HUES64 (cell line): Measurements from ENCODE around the gene TMEM255A.

Experiments
- H3K27ac ChIP-seq: 2 replicates; pipeline ENCODE4 v1.7.0; 2013; ENCODE audit warnings: low read depth, low read length, inconsistent platforms
- H3K27me3 ChIP-seq: 2 replicates; pipeline ENCODE4 v1.6.1; 2013; ENCODE audit warnings: mild to moderate bottlenecking, low read length; ENCODE audit not compliant: insufficient read depth
- H3K36me3 ChIP-seq: 2 replicates; pipeline ENCODE4 v1.6.1; 2013; ENCODE audit warnings: mild to moderate bottlenecking, low read length; ENCODE audit not compliant: insufficient read depth
- H3K4me1 ChIP-seq: 2 replicates; pipeline ENCODE4 v1.6.1; 2013; ENCODE audit warnings: mild to moderate bottlenecking, low read length, moderate library complexity; ENCODE audit not compliant: insufficient read depth
- H3K4me3 ChIP-seq: 2 replicates; pipeline ENCODE4 v1.5.1; 2013; ENCODE audit warnings: mild to moderate bottlenecking, low read length, moderate library complexity
- H3K9ac ChIP-seq: 2 replicates; pipeline ENCODE4 v1.6.1; 2013; ENCODE audit warnings: mild to moderate bottlenecking, low read depth, low read length
- H3K9me3 ChIP-seq: 2 replicates; pipeline ENCODE4 v1.6.1; 2013; ENCODE audit warnings: low read depth, low read length; ENCODE audit not compliant: insufficient read depth
- WGBS: fragments of 150-250, 120-280 bp; methylation state at CpG from one replicate; pipeline ENCODE4 v1.1.7; 2013; ENCODE audit warnings: missing lambda C conversion rate; 5-methylcytosine and 5-hydroxymethylcytosine counted together

TMEM255A gene

GRCh38 chrX:120235284-120235683 lies 76.0 kb downstream of the TMEM255A start:
- Histone ChIP-seq H3K27ac (0 out of 2 replicates have a peak overlapping the region, but pooled peaks have one; percentile 46), H3K4me1 (peaks cover 12% of the 10 kb centered on the region), H3K9ac (no peak overlapping the region), H3K9me3 (peaks cover 9% of the 10 kb centered on the region; the same call in 1 of the 2 replicates), H3K27me3 (no peaks in the 10 kb centered on the region), H3K4me3 (no peak overlapping the region), H3K36me3 (no peaks in the 10 kb centered on the region)
- WGBS, result 70% methylated on average over 6 of the region's 6 CpGs

GRCh38 chrX:120228187-120228908 lies 82.9 kb downstream of the TMEM255A start:
- H3K9ac ChIP-seq, result no peak overlapping the region
- no peak overlapping the region for H3K4me3 ChIP-seq
- no peak overlapping the region for H3K27ac ChIP-seq
- H3K9me3 ChIP-seq, result peaks cover 9% of the 10 kb centered on the region; the same call in 1 of the 2 replicates
- WGBS, result 94% methylated on average over 9 of the region's 9 CpGs
- no peaks in the 10 kb centered on the region for H3K36me3 ChIP-seq
- no peaks in the 10 kb centered on the region for H3K4me1 ChIP-seq
- H3K27me3 ChIP-seq, result no peaks in the 10 kb centered on the region

- H3K4me3 ChIP-seq, result no peak overlapping the region
- H3K4me1 ChIP-seq, result no peaks in the 10 kb centered on the region
- WGBS, result 93% methylated on average over 3 of the region's 4 CpGs
- H3K9me3 ChIP-seq, result no peaks in the 10 kb centered on the region
- no peaks in the 10 kb centered on the region for H3K36me3 ChIP-seq
- H3K27me3 ChIP-seq, result no peaks in the 10 kb centered on the region
- no peak overlapping the region for H3K27ac ChIP-seq
- no peak overlapping the region for H3K9ac ChIP-seq
These were observed 86.9 kb downstream of the TMEM255A start for GRCh38 chrX:120224388-120224787.

- H3K9me3 ChIP-seq, result no peaks in the 10 kb centered on the region
- no peak overlapping the region for H3K4me3 ChIP-seq
- H3K4me1 ChIP-seq, result no peaks in the 10 kb centered on the region
- no peak overlapping the region for H3K9ac ChIP-seq
- no peaks in the 10 kb centered on the region for H3K36me3 ChIP-seq
- H3K27ac ChIP-seq, result no peak overlapping the region
- WGBS, result 95% methylated on average over 8 of the region's 8 CpGs
- H3K27me3 ChIP-seq, result no peaks in the 10 kb centered on the region
These were observed 87.9 kb downstream of the TMEM255A start for GRCh38 chrX:120223374-120223773.

- Histone ChIP-seq H3K4me3 (no peak overlapping the region), H3K27ac (no peak overlapping the region), H3K27me3 (no peaks in the 10 kb centered on the region), H3K36me3 (no peaks in the 10 kb centered on the region), H3K4me1 (no peaks in the 10 kb centered on the region), H3K9ac (no peak overlapping the region), H3K9me3 (no peaks in the 10 kb centered on the region)
- WGBS, result 31% methylated on average over 7 of the region's 8 CpGs
These were observed 97.6 kb downstream of the TMEM255A start for GRCh38 chrX:120213438-120214265.
